Fibroblast of lung (primary cell): ENCODE data around the gene MED26.

Source experiments
- EZH2 ChIP-seq: IDR thresholded peaks from 2 replicates; pipeline ENCODE4 v1.5.1; 2012; ENCODE audit warnings: low read length, control low read depth, mild to moderate bottlenecking; ENCODE audit errors: missing control alignments
- TF ChIP-seq, protein P1 (sequence below), 2 donors: IDR thresholded peaks in 1 of 2; conservative IDR thresholded peaks in 1 of 2; 1 replicate in 1 of 2; 2 replicates in 1 of 2; pipeline ENCODE4 v1.5.1; 2011 to 2012; ENCODE audit warnings: low read length in 2 of 2, control low read depth in 1 of 2, inconsistent platforms in 1 of 2, low read depth in 1 of 2, mild to moderate bottlenecking in 1 of 2

DNA sequence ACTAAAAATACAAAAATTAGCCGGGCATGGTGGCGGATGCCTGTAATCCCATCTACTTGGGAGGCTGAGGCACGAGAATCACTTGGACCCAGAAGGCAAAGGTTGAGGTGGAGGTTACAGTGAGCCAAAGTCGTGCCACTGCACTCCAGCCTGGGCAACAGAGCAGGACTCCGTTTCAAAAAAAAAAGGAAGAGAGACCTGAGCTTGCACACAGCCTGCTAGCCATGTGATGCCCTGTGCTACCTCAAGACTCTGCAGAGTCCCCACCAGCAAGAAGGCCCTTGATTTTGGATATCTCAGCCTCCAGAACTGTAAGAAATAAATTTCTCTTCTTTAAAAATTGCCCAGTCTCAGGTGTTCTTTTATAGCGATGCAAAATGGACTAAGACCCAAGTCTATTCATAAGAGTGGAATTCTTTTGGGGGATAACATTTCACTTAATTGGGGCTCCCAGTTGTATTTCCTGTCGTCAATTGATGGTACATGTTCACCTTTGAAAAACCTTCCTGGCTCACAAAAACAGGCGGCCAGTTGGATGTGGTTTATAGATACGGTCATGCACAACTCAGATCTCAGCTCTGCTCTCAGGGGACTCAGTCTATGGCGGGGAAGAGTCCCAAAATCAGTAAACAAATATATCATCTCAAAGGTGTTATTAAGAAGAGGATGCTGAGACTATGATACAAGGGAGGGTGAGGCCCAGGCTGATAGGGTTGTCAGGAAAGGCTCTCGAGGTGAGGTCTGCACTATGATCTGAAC is 83.4 kb downstream of the MED26 start:
- TF ChIP-seq, protein P1, sequence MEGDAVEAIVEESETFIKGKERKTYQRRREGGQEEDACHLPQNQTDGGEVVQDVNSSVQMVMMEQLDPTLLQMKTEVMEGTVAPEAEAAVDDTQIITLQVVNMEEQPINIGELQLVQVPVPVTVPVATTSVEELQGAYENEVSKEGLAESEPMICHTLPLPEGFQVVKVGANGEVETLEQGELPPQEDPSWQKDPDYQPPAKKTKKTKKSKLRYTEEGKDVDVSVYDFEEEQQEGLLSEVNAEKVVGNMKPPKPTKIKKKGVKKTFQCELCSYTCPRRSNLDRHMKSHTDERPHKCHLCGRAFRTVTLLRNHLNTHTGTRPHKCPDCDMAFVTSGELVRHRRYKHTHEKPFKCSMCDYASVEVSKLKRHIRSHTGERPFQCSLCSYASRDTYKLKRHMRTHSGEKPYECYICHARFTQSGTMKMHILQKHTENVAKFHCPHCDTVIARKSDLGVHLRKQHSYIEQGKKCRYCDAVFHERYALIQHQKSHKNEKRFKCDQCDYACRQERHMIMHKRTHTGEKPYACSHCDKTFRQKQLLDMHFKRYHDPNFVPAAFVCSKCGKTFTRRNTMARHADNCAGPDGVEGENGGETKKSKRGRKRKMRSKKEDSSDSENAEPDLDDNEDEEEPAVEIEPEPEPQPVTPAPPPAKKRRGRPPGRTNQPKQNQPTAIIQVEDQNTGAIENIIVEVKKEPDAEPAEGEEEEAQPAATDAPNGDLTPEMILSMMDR (conservative IDR thresholded peaks at IDR 0.05 in 1 of 2, IDR thresholded peaks at IDR 0.05 in 1 of 2; ENCODE audit: low read depth in 1 of 2, low read length in 2 of 2) = no peak
- TF ChIP-seq EZH2 = no peak
